A549 (cell line): ENCODE measurements around the gene SEMA5A.

Source experiments
- CBX2 ChIP-seq: fragments of 200-600 bp; sonication (generic); IDR thresholded peaks from 2 replicates; pipeline ENCODE4 v1.6.1; 2016; ENCODE audit warnings: low read depth, mild to moderate bottlenecking, borderline replicate concordance
- CBX8 ChIP-seq: fragments of 200-600 bp; sonication (generic); IDR thresholded peaks from 2 replicates; pipeline ENCODE4 v1.6.1; 2016
- CEBPB ChIP-seq, 2 experiments: fragments of >200 bp in 1 of 2; sonication (Bioruptor Twin) in 1 of 2; formaldehyde crosslinking in 1 of 2; IDR thresholded peaks; 2 replicates each; pipeline ENCODE4 v1.6.1; 2012 to 2016
- CHD4 ChIP-seq: fragments of 200-600 bp; sonication (generic); IDR thresholded peaks from 2 replicates; pipeline ENCODE4 v1.6.1; 2016; ENCODE audit warnings: antibody characterized with exemption, mild to moderate bottlenecking, borderline replicate concordance
- CTCF ChIP-seq: fragments of >200 bp; sonication (Bioruptor Twin); formaldehyde crosslinking; IDR thresholded peaks from 3 replicates; pipeline ENCODE4 v1.5.1; 2016
- HDAC2 ChIP-seq: fragments of 200-600 bp; sonication (generic); IDR thresholded peaks from 2 replicates; pipeline ENCODE4 v1.6.1; 2016
- HES2 ChIP-seq: fragments of >200 bp; sonication (Bioruptor Twin); formaldehyde crosslinking; IDR thresholded peaks from 2 replicates; pipeline ENCODE4 v1.6.1; 2016
- MAZ ChIP-seq: fragments of 150-350 bp; IDR thresholded peaks from 2 replicates; pipeline ENCODE4 v1.6.1; 2014; ENCODE audit warnings: antibody characterized with exemption, low read depth, low read length, borderline replicate concordance
- POLR2A ChIP-seq: IDR thresholded peaks from 2 replicates; pipeline ENCODE4 v1.6.1; 2012; ENCODE audit warnings: mild to moderate bottlenecking, low read length

DNA sequence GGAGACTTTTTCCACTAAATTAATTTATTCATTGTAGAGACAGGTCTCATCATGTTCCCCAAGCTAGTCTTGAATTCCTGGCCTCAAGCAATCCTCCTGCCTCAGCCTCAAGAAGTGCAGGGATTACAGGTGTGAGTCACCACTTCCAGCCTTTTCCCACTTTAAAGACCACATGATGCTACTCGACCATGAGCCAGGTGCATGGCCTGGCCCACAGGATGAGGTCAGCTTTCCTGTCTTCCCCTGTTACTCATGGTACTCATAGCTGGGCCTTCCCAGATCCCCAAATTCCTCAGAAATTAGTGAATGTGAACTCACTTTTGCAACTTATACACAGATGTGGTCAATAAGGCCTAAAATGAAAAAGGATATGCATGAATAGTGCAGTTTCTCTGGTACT, 395.9 kb downstream of the SEMA5A start:
- TF ChIP-seq CHD4 (no peak), CTCF (no peak), POLR2A (no peak), CBX8 (no peak), CEBPB (IDR thresholded peaks at IDR 0.05) (no peak), MAZ (no peak), CBX2 (no peak), HDAC2 (no peak), HES2 (no peak)
